NCI-H2171 treated with DMSO at 0.1 percent for 48 hours (cell line): Measurements from ENCODE around the gene ROBO2.

Experiments used
- DNase-seq: peaks from one replicate; lab custom pipeline; 2025; lab: John Stamatoyannopoulos, UW

The ROBO2 gene

DNA sequence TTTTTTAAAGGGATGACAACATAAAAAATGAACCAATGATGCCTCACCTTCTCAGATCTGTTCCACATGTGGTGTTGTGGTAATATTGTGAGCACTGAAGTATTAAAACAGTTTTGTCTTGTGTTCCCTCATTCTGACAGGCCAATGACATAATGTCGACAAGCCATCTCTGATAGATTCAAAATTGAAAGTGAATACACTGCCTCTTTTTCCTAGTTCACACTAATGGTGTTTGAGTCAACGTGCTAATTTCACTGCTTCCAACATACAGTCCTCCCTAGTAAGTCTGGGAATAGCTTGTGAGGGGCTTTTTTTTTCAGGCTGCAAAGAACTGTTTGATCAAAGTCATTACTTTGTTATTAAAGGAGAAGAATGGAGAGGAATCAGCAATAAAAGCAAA is 82.8 kb downstream of the ROBO2 start:
- no peak for DNase-seq

- no peak for DNase-seq
Measured at GRCh38 chr3:77125966-77126365, 86.1 kb downstream of the ROBO2 start.

- no peak for DNase-seq
Measured at GRCh38 chr3:77134769-77135168, 94.9 kb downstream of the ROBO2 start.

DNA sequence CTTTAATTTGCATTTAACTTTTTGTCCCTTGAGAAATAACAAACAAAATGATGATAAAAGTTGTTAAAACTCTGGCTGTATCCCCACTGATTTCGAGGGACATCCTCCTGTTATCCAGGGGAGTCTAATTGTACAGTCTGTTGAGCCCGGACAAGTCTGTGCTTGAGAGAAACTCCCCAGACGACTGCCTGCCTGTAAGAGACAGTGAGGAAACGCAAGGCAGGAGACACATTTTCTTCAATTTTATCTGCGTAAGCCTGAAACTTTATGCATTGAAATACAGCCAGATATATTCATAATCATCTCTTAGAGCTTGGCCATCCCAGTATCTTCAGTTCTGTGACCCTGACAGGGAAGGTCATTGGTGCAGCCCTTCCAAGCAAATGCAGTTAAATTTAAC is 97.7 kb downstream of the ROBO2 start:
- peak; percentile 31 for DNase-seq

DNA sequence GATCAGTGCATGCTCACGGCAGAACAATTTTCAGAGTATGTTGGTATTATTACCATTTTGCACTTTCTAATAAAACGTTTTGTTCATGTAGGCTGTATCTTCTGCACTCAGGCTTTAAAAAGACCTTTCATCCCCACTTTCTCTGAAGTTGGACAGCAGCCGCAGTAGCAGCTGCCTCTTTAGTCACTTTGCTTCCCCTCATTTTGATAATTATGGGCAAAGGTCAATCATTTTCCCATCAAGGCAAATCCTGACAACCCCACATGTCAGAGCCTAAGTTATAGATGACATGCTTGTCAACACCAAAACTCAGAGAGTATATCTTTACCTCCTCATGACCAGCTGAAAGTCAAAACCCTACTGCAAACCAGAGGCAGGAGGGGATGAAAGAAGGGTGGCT is 99.7 kb downstream of the ROBO2 start:
- no peak for DNase-seq

- no peak for DNase-seq
Measured at GRCh38 chr3:77141423-77141822, 101.5 kb downstream of the ROBO2 start.

DNA sequence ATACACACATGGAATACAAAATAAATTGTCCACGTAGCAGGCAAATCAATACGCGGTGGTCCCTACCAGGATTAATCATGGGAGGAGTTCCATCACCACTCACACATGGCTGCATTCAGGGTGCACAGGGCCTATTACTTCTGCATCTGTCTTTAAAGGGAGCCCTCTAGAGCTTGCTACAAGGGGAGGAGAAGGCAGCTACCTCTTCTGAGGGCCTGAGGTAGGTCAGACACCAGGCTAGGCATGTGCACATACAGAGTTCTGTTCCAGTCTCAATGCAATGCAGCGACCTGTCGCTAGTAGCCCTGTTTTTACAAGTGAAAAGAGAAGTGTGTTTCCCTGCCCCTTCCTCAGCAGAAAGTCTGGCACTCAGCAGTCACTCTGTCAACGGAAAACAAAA is 102.7 kb downstream of the ROBO2 start:
- no peak for DNase-seq

DNA sequence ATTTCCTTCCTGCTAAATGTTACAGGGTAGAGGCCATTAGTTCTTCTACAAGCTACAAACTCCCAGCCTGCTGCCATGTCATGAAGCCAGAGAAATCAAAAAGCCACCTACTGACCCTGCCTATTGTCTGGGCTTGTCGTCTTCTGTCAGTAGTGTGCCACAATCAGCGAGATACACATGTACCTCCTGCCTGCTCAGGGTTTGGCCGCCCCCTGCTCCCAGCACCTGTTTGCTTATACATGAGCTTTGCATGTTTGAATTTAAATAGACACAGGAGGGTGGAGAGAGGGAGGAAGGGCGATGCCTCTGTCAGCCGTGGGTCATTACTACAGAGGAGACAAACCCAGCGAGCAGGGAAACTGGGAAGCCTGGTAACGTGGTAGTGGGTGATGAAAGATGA is 106.1 kb downstream of the ROBO2 start:
- DNase-seq: no peak

- no peak for DNase-seq
Measured at GRCh38 chr3:77147836-77148578, 108.1 kb downstream of the ROBO2 start.

GRCh38 chr3:77149382-77149781 is 109.5 kb downstream of the ROBO2 start:
- no peak for DNase-seq

GRCh38 chr3:77150028-77150427 is 110.1 kb downstream of the ROBO2 start:
- no peak for DNase-seq

- no peak for DNase-seq
Measured at GRCh38 chr3:77150759-77151158, 110.9 kb downstream of the ROBO2 start.

- DNase-seq: no peak
Measured at GRCh38 chr3:77158730-77159581, 119.1 kb downstream of the ROBO2 start.

DNA sequence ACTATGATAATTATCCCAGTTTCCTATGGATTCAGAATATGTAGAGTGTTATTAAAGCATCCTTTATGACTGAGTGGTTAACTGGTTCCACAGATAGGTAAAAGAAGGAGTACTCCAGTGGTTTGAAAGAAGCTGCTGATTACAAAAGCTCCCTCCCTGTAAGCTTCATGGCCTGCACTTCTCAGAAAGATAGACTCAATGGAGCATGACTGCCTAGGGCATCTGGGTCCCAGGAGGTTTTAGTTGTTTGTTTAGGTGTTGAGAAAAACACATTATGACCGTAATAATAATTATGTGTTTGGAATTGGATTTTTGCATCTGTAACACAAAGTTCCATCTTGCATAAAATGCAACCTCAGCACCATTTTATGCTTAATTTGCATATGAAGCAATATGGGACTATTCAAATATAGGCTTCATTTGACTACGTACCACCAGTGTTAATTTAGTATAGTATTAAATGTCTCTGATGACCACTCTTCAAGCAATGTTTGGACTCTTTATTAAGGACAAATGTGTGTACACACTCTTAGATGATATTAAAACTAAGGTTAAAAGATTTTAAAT is 121.1 kb downstream of the ROBO2 start:
- peak; percentile 10 for DNase-seq

GRCh38 chr3:77169823-77170222 is 129.9 kb downstream of the ROBO2 start:
- no peak for DNase-seq

DNA sequence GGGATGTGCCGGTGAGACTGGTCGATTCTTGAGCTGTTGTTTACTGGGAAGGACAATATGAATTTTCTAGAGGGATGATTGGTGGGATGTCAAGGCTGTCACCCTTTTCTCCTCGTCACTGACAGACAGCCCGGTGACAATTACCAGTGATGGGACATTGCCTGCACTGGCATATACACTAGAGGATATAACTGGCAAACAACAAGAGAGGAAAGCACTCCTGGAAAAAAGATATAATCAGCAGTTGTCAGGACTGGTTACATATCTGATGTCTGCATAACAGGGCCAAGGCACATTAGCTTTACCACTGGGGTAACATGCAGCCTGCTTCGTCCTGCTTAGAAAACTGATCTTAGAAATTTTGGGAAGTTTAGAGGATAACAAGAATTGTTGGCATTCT is 131.1 kb downstream of the ROBO2 start:
- DNase-seq: no peak

DNA sequence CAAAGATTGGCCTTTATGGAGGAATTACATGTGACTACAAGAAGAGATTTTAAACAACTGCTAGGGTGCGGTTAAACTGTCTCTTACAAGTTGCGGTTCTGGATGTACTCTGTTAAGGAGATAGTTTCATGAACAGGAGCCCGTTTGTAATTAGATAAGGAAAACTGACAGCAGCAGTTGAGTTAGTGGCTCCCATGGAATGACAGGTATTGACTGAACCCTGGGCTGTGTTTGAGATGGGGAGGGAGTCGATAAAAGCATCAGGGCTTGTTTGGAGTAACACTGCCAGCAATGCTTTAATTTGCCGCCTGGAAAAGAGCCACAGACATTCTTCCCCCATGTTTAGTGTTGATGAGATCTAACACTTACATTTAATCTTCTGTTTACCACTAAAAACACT is 139.9 kb downstream of the ROBO2 start:
- no peak for DNase-seq

- DNase-seq: no peak
Measured at GRCh38 chr3:77182341-77182740, 142.4 kb downstream of the ROBO2 start.

GRCh38 chr3:77186319-77186718 is 146.4 kb downstream of the ROBO2 start:
- no peak for DNase-seq

- no peak for DNase-seq
Measured at GRCh38 chr3:77186728-77187127, 146.8 kb downstream of the ROBO2 start.

DNA sequence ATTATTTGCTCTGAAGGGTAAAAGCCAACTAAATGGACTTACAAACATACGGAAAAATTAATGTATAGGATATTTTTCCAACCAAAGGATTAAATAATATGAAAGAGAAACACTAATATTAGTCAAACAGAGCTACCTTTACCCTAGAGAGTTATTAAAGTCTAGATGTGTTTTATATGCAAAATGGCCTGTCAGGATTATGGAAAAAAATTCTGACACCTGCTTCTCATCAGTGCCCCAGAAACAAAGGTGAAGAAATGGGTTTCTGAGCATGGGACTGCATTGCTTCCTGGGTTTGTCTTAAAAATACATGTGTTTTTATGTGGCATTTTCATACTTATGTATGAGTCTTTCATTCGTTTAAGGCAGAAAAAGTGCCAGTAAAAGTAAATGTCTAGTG is 148.3 kb downstream of the ROBO2 start:
- DNase-seq: no peak

GRCh38 chr3:77189258-77189657 is 149.4 kb downstream of the ROBO2 start:
- no peak for DNase-seq

DNA sequence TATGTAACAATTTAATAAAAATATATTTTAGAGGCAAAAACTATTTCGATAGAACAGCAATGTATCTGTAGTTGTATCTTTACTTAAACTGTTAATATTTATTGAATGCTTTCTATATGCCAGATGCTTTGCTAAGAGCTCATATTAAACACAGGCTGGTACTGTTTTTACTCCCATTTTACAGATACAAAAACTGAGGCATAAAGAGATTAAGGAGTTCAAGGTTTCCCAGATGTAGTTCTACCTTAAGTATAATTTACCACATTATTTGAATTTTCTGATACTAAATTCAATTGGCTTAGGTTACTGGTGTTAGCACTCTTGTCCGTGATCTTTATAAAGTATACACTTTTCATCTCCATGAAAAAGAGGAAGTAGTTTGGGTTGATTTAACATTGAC is 149.8 kb downstream of the ROBO2 start:
- DNase-seq: no peak
